Stimulated activated CD4-positive, alpha-beta T cell treated with anti-CD3 and anti-CD28 coated beads, Interleukin-4, amount 100 ng/mL, for 24 hours (primary cell): ENCODE results near the gene REPS2.

ENCODE experiments used
- DNase-seq: peaks from one replicate; pipeline ENCODE4 v3.0.0-alpha.2; 2020

REPS2 gene

GRCh38 chrX:17007134-17007768 lies 60.8 kb downstream of the REPS2 start:
- no peak for DNase-seq

GRCh38 chrX:17009856-17010625 lies 63.6 kb downstream of the REPS2 start:
- no peak for DNase-seq

GRCh38 chrX:17012465-17012864 lies 66.0 kb downstream of the REPS2 start:
- DNase-seq: no peak

- DNase-seq: no peak
Observed at GRCh38 chrX:17014216-17014615, 67.8 kb downstream of the REPS2 start.

- no peak for DNase-seq
Observed at GRCh38 chrX:17017134-17017533, 70.7 kb downstream of the REPS2 start.

- DNase-seq: no peak
Observed at GRCh38 chrX:17020356-17020755, 73.9 kb downstream of the REPS2 start.

GRCh38 chrX:17020851-17021821 lies 74.7 kb downstream of the REPS2 start:
- no peak for DNase-seq

GRCh38 chrX:17021851-17022604 lies 75.6 kb downstream of the REPS2 start:
- no peak for DNase-seq

GRCh38 chrX:17023661-17024060 lies 77.2 kb downstream of the REPS2 start:
- no peak for DNase-seq

- no peak for DNase-seq
Observed at GRCh38 chrX:17024886-17025285, 78.4 kb downstream of the REPS2 start.

GRCh38 chrX:17025621-17026302 lies 79.3 kb downstream of the REPS2 start:
- no peak for DNase-seq

GRCh38 chrX:17027931-17028330 lies 81.5 kb downstream of the REPS2 start:
- DNase-seq: no peak

GRCh38 chrX:17028356-17028755 lies 81.9 kb downstream of the REPS2 start:
- no peak for DNase-seq

GRCh38 chrX:17030092-17030491 lies 83.6 kb downstream of the REPS2 start:
- no peak for DNase-seq

- DNase-seq: no peak
Observed at GRCh38 chrX:17030580-17031270, 84.3 kb downstream of the REPS2 start.

- no peak for DNase-seq
Observed at GRCh38 chrX:17031827-17032226, 85.4 kb downstream of the REPS2 start.

- no peak for DNase-seq
Observed at GRCh38 chrX:17032351-17032750, 85.9 kb downstream of the REPS2 start.

GRCh38 chrX:17033225-17033624 lies 86.8 kb downstream of the REPS2 start:
- DNase-seq: no peak

- DNase-seq: no peak
Observed at GRCh38 chrX:17035111-17035510, 88.7 kb downstream of the REPS2 start.

GRCh38 chrX:17036171-17036961 lies 89.9 kb downstream of the REPS2 start:
- no peak for DNase-seq

- DNase-seq: no peak
Observed at GRCh38 chrX:17038277-17038676, 91.8 kb downstream of the REPS2 start.
